Measurements from ENCODE around the gene CDH23.

CDH23 gene

DNA sequence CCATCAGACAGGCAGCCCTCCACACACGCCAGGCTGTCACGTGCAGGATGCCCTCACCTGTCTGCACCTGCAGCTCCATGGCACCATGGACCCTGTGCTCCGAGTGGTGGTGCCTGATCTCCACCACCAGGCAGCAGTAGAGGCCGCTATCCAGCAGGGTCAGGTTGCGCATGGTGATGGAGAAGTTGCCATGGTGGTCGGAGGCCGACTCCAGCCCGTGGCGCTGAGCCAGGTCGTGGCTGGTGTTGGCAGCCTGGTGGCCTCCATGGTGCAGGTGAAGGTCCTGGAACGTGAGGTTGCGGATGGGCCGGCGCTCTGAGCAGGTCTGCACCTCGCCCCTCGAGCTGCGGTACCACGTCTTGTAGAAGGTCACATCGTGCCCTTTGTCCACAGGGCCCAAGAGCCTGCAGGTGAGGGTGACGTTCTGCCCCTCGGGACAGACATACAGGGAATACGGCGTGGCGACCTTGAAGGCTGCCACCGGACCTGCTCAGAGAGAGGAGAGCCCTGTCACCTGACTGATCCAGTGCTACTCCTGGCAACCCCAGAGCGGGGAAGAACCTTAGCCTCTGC, 364.9 kb downstream of the CDH23 start:
- Histone ChIP-seq H3K9me3 (ENCODE audit: control insufficient read depth, insufficient read depth, low read length) (no peaks in the 10 kb centered on the region), H3K36me3 (ENCODE audit: control insufficient read depth, low read length) (no peaks in the 10 kb centered on the region), H3K27ac (ENCODE audit: low read depth, low read length) (no peak overlapping the region), H4K20me1 (ENCODE audit: control insufficient read depth, insufficient read depth, low read depth, low read length) (no peaks in the 10 kb centered on the region), H3K4me2 (ENCODE audit: low read length) (no peak overlapping the region), H3F3A (ENCODE audit: control insufficient read depth, insufficient read depth) (no peaks in the 10 kb centered on the region), H3K4me3 (ENCODE audit: low read length) (no peak overlapping the region), H3K9me2 (replicated peaks; ENCODE audit: control insufficient read depth, low read length) (no peaks in the 10 kb centered on the region), H3K79me2 (ENCODE audit: control insufficient read depth, low read length) (no peaks in the 10 kb centered on the region), H3K4me1 (ENCODE audit: control insufficient read depth, low read length) (no peaks in the 10 kb centered on the region), H3K27me3 (ENCODE audit: control insufficient read depth, low read length) (peaks cover 17% of the 10 kb centered on the region)
- no peak for TF ChIP-seq EZH2phosphoT487 (IDR thresholded peaks at IDR 0.05; ENCODE audit: borderline replicate concordance, low read length)
- no peak for TF ChIP-seq CTCF (IDR thresholded peaks at IDR 0.05; ENCODE audit: low read depth, low read length, poor library complexity, severe bottlenecking)

- H3K27me3 ChIP-seq (ENCODE audit: control insufficient read depth, low read length), result peaks cover 10% of the 10 kb centered on the region
- H3F3A ChIP-seq (ENCODE audit: control insufficient read depth, insufficient read depth), result no peaks in the 10 kb centered on the region
- H3K4me2 ChIP-seq (ENCODE audit: low read length), result no peak overlapping the region
- no peaks in the 10 kb centered on the region for H3K79me2 ChIP-seq (ENCODE audit: control insufficient read depth, low read length)
- H3K4me1 ChIP-seq (ENCODE audit: control insufficient read depth, low read length), result no peaks in the 10 kb centered on the region
- H3K9me3 ChIP-seq (ENCODE audit: control insufficient read depth, insufficient read depth, low read length), result no peaks in the 10 kb centered on the region
- H3K9me2 ChIP-seq (replicated peaks; ENCODE audit: control insufficient read depth, low read length), result no peaks in the 10 kb centered on the region
- TF ChIP-seq CTCF (IDR thresholded peaks at IDR 0.05; ENCODE audit: low read depth, low read length, poor library complexity, severe bottlenecking) (no peak), EZH2phosphoT487 (IDR thresholded peaks at IDR 0.05; ENCODE audit: borderline replicate concordance, low read length) (no peak)
- no peaks in the 10 kb centered on the region for H4K20me1 ChIP-seq (ENCODE audit: control insufficient read depth, insufficient read depth, low read depth, low read length)
- no peaks in the 10 kb centered on the region for H3K36me3 ChIP-seq (ENCODE audit: control insufficient read depth, low read length)
- H3K4me3 ChIP-seq (ENCODE audit: low read length), result no peak overlapping the region
- H3K27ac ChIP-seq (ENCODE audit: low read depth, low read length), result no peak overlapping the region
Observed at GRCh38 chr10:71762324-71762723, 365.6 kb downstream of the CDH23 start.

DNA sequence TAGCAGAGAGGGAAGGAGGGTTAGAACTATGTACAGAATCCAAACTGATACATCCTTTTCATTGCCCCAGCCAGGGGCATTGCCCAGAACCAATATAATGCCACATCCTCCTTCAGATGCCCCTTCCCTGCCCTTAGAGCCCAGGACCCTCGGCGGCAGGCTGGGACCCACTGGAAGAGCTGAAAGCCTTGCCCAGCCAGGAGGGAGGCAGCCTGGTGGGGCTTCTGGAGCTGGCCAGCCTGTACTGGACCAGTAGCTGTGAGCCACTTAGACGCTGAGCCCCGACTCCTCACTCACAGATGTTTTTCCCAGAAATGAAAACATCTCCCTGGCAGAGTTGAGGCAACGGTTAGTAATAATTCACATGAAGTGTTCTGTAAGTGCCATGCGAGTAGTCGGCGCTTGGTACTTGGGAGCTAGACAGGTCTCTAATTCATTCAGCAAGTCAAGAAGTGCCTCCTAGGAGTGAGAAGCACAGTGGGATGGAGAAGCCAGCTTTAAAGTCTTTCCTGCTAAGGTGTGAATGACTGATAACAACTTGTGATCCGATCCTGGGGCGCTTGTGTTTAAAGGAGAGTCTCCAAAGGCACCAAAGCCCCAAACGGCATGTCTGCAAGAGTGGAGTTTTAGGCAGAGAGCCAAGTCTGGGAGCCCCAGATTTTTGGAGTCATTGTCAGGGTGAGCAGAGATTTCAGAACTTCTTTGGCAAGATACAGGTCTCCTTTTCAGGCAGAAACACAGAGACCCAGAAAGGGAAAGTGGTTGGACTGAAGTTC, 366.8 kb downstream of the CDH23 start:
- H3K36me3 ChIP-seq (ENCODE audit: control insufficient read depth, low read length), result no peaks in the 10 kb centered on the region
- no peak for TF ChIP-seq CTCF (IDR thresholded peaks at IDR 0.05; ENCODE audit: low read depth, low read length, poor library complexity, severe bottlenecking)
- TF ChIP-seq EZH2phosphoT487 (IDR thresholded peaks at IDR 0.05; ENCODE audit: borderline replicate concordance, low read length), result no peak
- no peak overlapping the region for H3K4me2 ChIP-seq (ENCODE audit: low read length)
- H3K4me1 ChIP-seq (ENCODE audit: control insufficient read depth, low read length), result no peaks in the 10 kb centered on the region
- H3F3A ChIP-seq (ENCODE audit: control insufficient read depth, insufficient read depth), result no peaks in the 10 kb centered on the region
- no peaks in the 10 kb centered on the region for H4K20me1 ChIP-seq (ENCODE audit: control insufficient read depth, insufficient read depth, low read depth, low read length)
- H3K9me3 ChIP-seq (ENCODE audit: control insufficient read depth, insufficient read depth, low read length), result no peaks in the 10 kb centered on the region
- no peaks in the 10 kb centered on the region for H3K9me2 ChIP-seq (replicated peaks; ENCODE audit: control insufficient read depth, low read length)
- H3K27ac ChIP-seq (ENCODE audit: low read depth, low read length), result no peak overlapping the region
- H3K4me3 ChIP-seq (ENCODE audit: low read length), result no peak overlapping the region
- H3K79me2 ChIP-seq (ENCODE audit: control insufficient read depth, low read length), result no peaks in the 10 kb centered on the region
- H3K27me3 ChIP-seq (ENCODE audit: control insufficient read depth, low read length), result no peaks in the 10 kb centered on the region
